ENCODE results near the gene OR5D14.

The OR5D14 gene

GRCh38 chr11:55826919-55827318 lies 31.6 kb downstream of the OR5D14 start, which contains the start of gene OR5L2:
TSS of gene OR5L2 (plus strand) at chr11:55827219. CDS start at chr11:55827219, 0 bp downstream.
- H3K9me3 ChIP-seq (replicated peaks; ENCODE audit: insufficient read depth, low read length), result no peaks in the 10 kb centered on the region
- no peak for DNase-seq
- TF ChIP-seq EZH2phosphoT487 (IDR thresholded peaks at IDR 0.05; ENCODE audit: low read length) (no peak), CTCF (IDR thresholded peaks at IDR 0.05; ENCODE audit: low read length) (no peak), EZH2 (optimal IDR thresholded peaks at IDR 0.05; ENCODE audit: low read depth, low read length) (no peak)

GRCh38 chr11:55838452-55838851 lies 43.1 kb downstream of the OR5D14 start, which contains the start of gene OR5D16:
TSS of gene OR5D16 (plus strand) at chr11:55838752. CDS start at chr11:55838752, 0 bp downstream.
- no peak for TF ChIP-seq EZH2phosphoT487 (IDR thresholded peaks at IDR 0.05; ENCODE audit: low read length)
- no peak for TF ChIP-seq CTCF (IDR thresholded peaks at IDR 0.05; ENCODE audit: low read length)
- no peak for TF ChIP-seq EZH2 (optimal IDR thresholded peaks at IDR 0.05; ENCODE audit: low read depth, low read length)
- Histone ChIP-seq H3K27ac (ENCODE audit: low read length) (no peak within 1 kb of the TSS), H4K20me1 (ENCODE audit: insufficient read depth, low read length) (no peaks in the 10 kb centered on the region), H3K36me3 (replicated peaks; ENCODE audit: insufficient read depth, low read length) (no peaks in the 10 kb centered on the region), H3K4me3 (ENCODE audit: low read length) (no peak within 1 kb of the TSS), H3K4me2 (ENCODE audit: low read depth, low read length) (no peak within 1 kb of the TSS), H3K9me3 (replicated peaks; ENCODE audit: insufficient read depth, low read length) (no peaks in the 10 kb centered on the region), H3K9ac (ENCODE audit: low read length) (no peak within 1 kb of the TSS), H2AFZ (ENCODE audit: low read length) (no peak within 1 kb of the TSS), H3K4me1 (ENCODE audit: low read length) (no peaks in the 10 kb centered on the region), H3K27me3 (replicated peaks; ENCODE audit: insufficient read depth, low read length) (no peaks in the 10 kb centered on the region), H3K79me2 (ENCODE audit: low read length) (no peaks in the 10 kb centered on the region), H3K9me2 (replicated peaks; ENCODE audit: insufficient read depth, low read length) (no peaks in the 10 kb centered on the region), H3F3A (ENCODE audit: insufficient read depth, low read length) (no peaks in the 10 kb centered on the region)
- no peak for DNase-seq

More at GRCh38 chr11:55826919-55827318, 31.6 kb downstream of the OR5D14 start, which contains the start of gene OR5L2:
- H3K79me2 ChIP-seq (ENCODE audit: low read length), result no peaks in the 10 kb centered on the region
- H3K27ac ChIP-seq (ENCODE audit: low read length), result no peak within 1 kb of the TSS
- H3K27me3 ChIP-seq (replicated peaks; ENCODE audit: insufficient read depth, low read length), result no peaks in the 10 kb centered on the region
- no peaks in the 10 kb centered on the region for H3K4me1 ChIP-seq (ENCODE audit: low read length)
- no peak within 1 kb of the TSS for H2AFZ ChIP-seq (ENCODE audit: low read length)
- no peaks in the 10 kb centered on the region for H3K9me2 ChIP-seq (replicated peaks; ENCODE audit: insufficient read depth, low read length)
- H3K36me3 ChIP-seq (replicated peaks; ENCODE audit: insufficient read depth, low read length), result no peaks in the 10 kb centered on the region
- no peak within 1 kb of the TSS for H3K4me3 ChIP-seq (ENCODE audit: low read length)
- no peaks in the 10 kb centered on the region for H4K20me1 ChIP-seq (ENCODE audit: insufficient read depth, low read length)
- H3K4me2 ChIP-seq (ENCODE audit: low read depth, low read length), result no peak within 1 kb of the TSS
- H3K9ac ChIP-seq (ENCODE audit: low read length), result no peak within 1 kb of the TSS
- no peaks in the 10 kb centered on the region for H3F3A ChIP-seq (ENCODE audit: insufficient read depth, low read length)
